Measurements from ENCODE around the gene LRRC8B. TPM values are rescaled to one million over a fixed set of nuclear protein-coding genes. Genes with fewer than 3 reads are reported as not detected.

LRRC8B gene
- total RNA-seq, 1 donor from 2014 or later, result 12.5 TPM

GRCh38 chr1:89574621-89575020, 50.0 kb downstream of the LRRC8B start:
- Mint-ChIP-seq H3K4me3 (no peak overlapping the region), H3K27me3 (ENCODE audit: low read depth) (no peaks in the 10 kb centered on the region), H3K9me3 (peaks cover 19% of the 10 kb centered on the region), H3K36me3 (peaks cover 28% of the 10 kb centered on the region), H3K4me1 (peaks cover 2% of the 10 kb centered on the region), H3K27ac (no peak overlapping the region)
- DNase-seq (ENCODE audit: low spot score in 2 of 2, unreplicated experiment in 2 of 2), result no peak
- TF ChIP-seq CTCF (IDR thresholded peaks at IDR 0.05; ENCODE audit: unreplicated experiment), result no peak

- Mint-ChIP-seq H3K27me3 (ENCODE audit: low read depth) (no peaks in the 10 kb centered on the region), H3K27ac (no peak overlapping the region), H3K36me3 (peaks cover 24% of the 10 kb centered on the region), H3K4me1 (peaks cover 2% of the 10 kb centered on the region), H3K9me3 (peaks cover 18% of the 10 kb centered on the region), H3K4me3 (no peak overlapping the region)
- no peak for DNase-seq (ENCODE audit: low spot score in 2 of 2, unreplicated experiment in 2 of 2)
- no peak for TF ChIP-seq CTCF (IDR thresholded peaks at IDR 0.05; ENCODE audit: unreplicated experiment)
These were observed 50.6 kb downstream of the LRRC8B start for GRCh38 chr1:89575207-89575606.

GRCh38 chr1:89576013-89576412, 51.4 kb downstream of the LRRC8B start:
- no peak overlapping the region for H3K27ac Mint-ChIP-seq
- no peak overlapping the region for H3K4me3 Mint-ChIP-seq
- TF ChIP-seq CTCF (IDR thresholded peaks at IDR 0.05; ENCODE audit: unreplicated experiment), result no peak
- H3K4me1 Mint-ChIP-seq, result peaks cover 2% of the 10 kb centered on the region
- no peaks in the 10 kb centered on the region for H3K27me3 Mint-ChIP-seq (ENCODE audit: low read depth)
- H3K9me3 Mint-ChIP-seq, result peaks cover 10% of the 10 kb centered on the region
- no peak for DNase-seq (ENCODE audit: low spot score in 2 of 2, unreplicated experiment in 2 of 2)
- peaks cover 17% of the 10 kb centered on the region for H3K36me3 Mint-ChIP-seq

- Mint-ChIP-seq H3K27me3 (ENCODE audit: low read depth) (no peaks in the 10 kb centered on the region), H3K4me1 (peaks cover 2% of the 10 kb centered on the region), H3K36me3 (peaks cover 10% of the 10 kb centered on the region), H3K27ac (no peak overlapping the region), H3K9me3 (no peaks in the 10 kb centered on the region), H3K4me3 (no peak overlapping the region)
- no peak for TF ChIP-seq CTCF (IDR thresholded peaks at IDR 0.05; ENCODE audit: unreplicated experiment)
- DNase-seq (ENCODE audit: low spot score in 2 of 2, unreplicated experiment in 2 of 2), result no peak
These were observed 53.5 kb downstream of the LRRC8B start for GRCh38 chr1:89578151-89578550.

GRCh38 chr1:89578946-89579684, 54.5 kb downstream of the LRRC8B start:
- Mint-ChIP-seq H3K36me3 (peaks cover 17% of the 10 kb centered on the region), H3K9me3 (no peaks in the 10 kb centered on the region), H3K4me1 (peaks cover 2% of the 10 kb centered on the region), H3K27ac (no peak overlapping the region), H3K4me3 (no peak overlapping the region), H3K27me3 (ENCODE audit: low read depth) (no peaks in the 10 kb centered on the region)
- no peak for DNase-seq (ENCODE audit: low spot score in 2 of 2, unreplicated experiment in 2 of 2)
- TF ChIP-seq CTCF (IDR thresholded peaks at IDR 0.05; ENCODE audit: unreplicated experiment), result no peak

Measured in mesothelial cell of epicardium (in vitro differentiated cells).